Fibroblast of lung (primary cell): Measurements from ENCODE around the gene GNS. TPM values are rescaled to one million over a fixed set of nuclear protein-coding genes. Genes with fewer than 3 reads are reported as not detected.

ENCODE experiments used
- DNase-seq, 2 donors: peaks; one replicate each; pipeline versions ENCODE4 v3.0.0 to v3.0.0-alpha.2; 2010; ENCODE audit warnings: low read depth in 2 of 2
- H2AFZ ChIP-seq: 2 replicates; pipeline ENCODE4 v1.5.1; 2012; ENCODE audit warnings: low read length, control low read depth, inconsistent platforms
- H3K27ac ChIP-seq: 2 replicates; pipeline ENCODE4 v1.5.1; 2011; ENCODE audit warnings: low read length, control low read depth; ENCODE audit not compliant: insufficient read depth
- H3K27me3 ChIP-seq: 2 replicates; pipeline ENCODE4 v1.5.1; 2011; ENCODE audit warnings: mild to moderate bottlenecking, low read length; ENCODE audit not compliant: control insufficient read depth, insufficient read depth
- H3K36me3 ChIP-seq: 2 replicates; pipeline ENCODE4 v1.5.1; 2011; ENCODE audit warnings: low read length; ENCODE audit not compliant: control insufficient read depth, insufficient read depth
- H3K4me1 ChIP-seq: 2 replicates; pipeline ENCODE4 v1.5.1; 2011; ENCODE audit warnings: low read length; ENCODE audit not compliant: control insufficient read depth, insufficient read depth; ENCODE audit errors: extremely low read depth
- H3K4me2 ChIP-seq: 2 replicates; pipeline ENCODE4 v1.5.1; 2011; ENCODE audit warnings: low read length, control low read depth; ENCODE audit not compliant: insufficient read depth; ENCODE audit errors: extremely low read depth
- H3K4me3 ChIP-seq, 4 experiments: fragments of 200-600 bp in 1 of 4; sonication (generic) in 1 of 4; replicated peaks in 1 of 4; 2 replicates each; pipeline ENCODE4 v1.5.1; 2011 to 2016; ENCODE audit warnings: low read length in 4 of 4, low read depth in 3 of 4, mild to moderate bottlenecking in 3 of 4, control low read depth in 2 of 4, inconsistent platforms in 1 of 4, mixed read lengths in 1 of 4; ENCODE audit not compliant: insufficient read depth in 1 of 4; ENCODE audit errors: control extremely low read depth in 1 of 4
- H3K79me2 ChIP-seq: 2 replicates; pipeline ENCODE4 v1.5.1; 2012; ENCODE audit warnings: mild to moderate bottlenecking, low read length, inconsistent platforms; ENCODE audit not compliant: control insufficient read depth, insufficient read depth
- H3K9ac ChIP-seq: 2 replicates; pipeline ENCODE4 v1.5.1; 2011; ENCODE audit warnings: mild to moderate bottlenecking, low read length, control low read depth; ENCODE audit not compliant: insufficient read depth
- H3K9me3 ChIP-seq: 2 replicates; pipeline ENCODE4 v1.5.1; 2012; ENCODE audit warnings: low read depth, low read length; ENCODE audit not compliant: control insufficient read depth, insufficient read depth
- H4K20me1 ChIP-seq: 2 replicates; pipeline ENCODE4 v1.5.1; 2011; ENCODE audit warnings: low read length; ENCODE audit not compliant: control insufficient read depth, insufficient read depth; ENCODE audit errors: extremely low read depth
- CTCF ChIP-seq, 2 donors: IDR thresholded peaks in 1 of 2; conservative IDR thresholded peaks in 1 of 2; 1 replicate in 1 of 2; 2 replicates in 1 of 2; pipeline ENCODE4 v1.5.1; 2011 to 2012; ENCODE audit warnings: low read length in 2 of 2, control low read depth in 1 of 2, inconsistent platforms in 1 of 2, low read depth in 1 of 2, mild to moderate bottlenecking in 1 of 2
- EZH2 ChIP-seq: IDR thresholded peaks from 2 replicates; pipeline ENCODE4 v1.5.1; 2012; ENCODE audit warnings: low read length, control low read depth, mild to moderate bottlenecking; ENCODE audit errors: missing control alignments
- polyA plus RNA-seq, 2 donors: library from polyadenylated mRNA; depleted of rRNA in 1 of 2; stranded (reverse) in 1 of 2; unstranded in 1 of 2; fragments of >200 nt; gene quantifications; 2 replicates each; pipeline ENCODE4 v1.2.1, GENCODE V29; 2011 to 2012; ENCODE audit warnings: missing spikeins in 1 of 2
- total RNA-seq: library from RNA; depleted of rRNA; stranded (reverse); fragments of >200 nt; gene quantifications from 2 replicates; pipeline ENCODE4 v1.2.1, GENCODE V29; 2014

GNS gene
- total and polyA plus RNA-seq, 2 donors (not counting 1 experiment from before 2014, with no cell fraction given): 219 to 249 TPM

- H3K27ac ChIP-seq: no peak overlapping the region
- H3K36me3 ChIP-seq: peaks cover 1% of the 10 kb centered on the region
Observed at GRCh38 chr12:64733857-64734256, 25.3 kb downstream of the GNS start.

GRCh38 chr12:64731683-64732082, 27.5 kb downstream of the GNS start:
- Histone ChIP-seq H3K4me3 (no peak overlapping the region), H3K9me3 (no peaks in the 10 kb centered on the region), H4K20me1 (no peaks in the 10 kb centered on the region), H3K79me2 (no peaks in the 10 kb centered on the region), H3K36me3 (peaks cover 1% of the 10 kb centered on the region), H2AFZ (no peak overlapping the region), H3K4me1 (no peaks in the 10 kb centered on the region), H3K4me2 (no peak overlapping the region), H3K27me3 (no peaks in the 10 kb centered on the region), H3K9ac (no peak overlapping the region), H3K27ac (no peak overlapping the region)
- DNase-seq: no peak
- TF ChIP-seq EZH2 (no peak), CTCF (conservative IDR thresholded peaks at IDR 0.05 in 1 of 2, IDR thresholded peaks at IDR 0.05 in 1 of 2; ENCODE audit: low read depth in 1 of 2, low read length in 2 of 2) (no peak)

More at GRCh38 chr12:64733857-64734256, 25.3 kb downstream of the GNS start:
- no peak overlapping the region for H3K4me3 ChIP-seq
- no peak for DNase-seq
- no peaks in the 10 kb centered on the region for H3K4me1 ChIP-seq
- TF ChIP-seq EZH2 (no peak), CTCF (conservative IDR thresholded peaks at IDR 0.05 in 1 of 2, IDR thresholded peaks at IDR 0.05 in 1 of 2; ENCODE audit: low read depth in 1 of 2, low read length in 2 of 2) (no peak)
- H3K79me2 ChIP-seq: no peaks in the 10 kb centered on the region
- no peaks in the 10 kb centered on the region for H3K9me3 ChIP-seq
- no peak overlapping the region for H3K9ac ChIP-seq
- H2AFZ ChIP-seq: no peak overlapping the region
- no peaks in the 10 kb centered on the region for H4K20me1 ChIP-seq
- no peaks in the 10 kb centered on the region for H3K27me3 ChIP-seq
- no peak overlapping the region for H3K4me2 ChIP-seq

- no peak for TF ChIP-seq EZH2
- no peak for TF ChIP-seq CTCF (conservative IDR thresholded peaks at IDR 0.05 in 1 of 2, IDR thresholded peaks at IDR 0.05 in 1 of 2; ENCODE audit: low read depth in 1 of 2, low read length in 2 of 2)
- Histone ChIP-seq H4K20me1 (no peaks in the 10 kb centered on the region), H2AFZ (no peak overlapping the region), H3K4me2 (no peak overlapping the region), H3K4me1 (no peaks in the 10 kb centered on the region), H3K9ac (no peak overlapping the region), H3K79me2 (no peaks in the 10 kb centered on the region), H3K27me3 (no peaks in the 10 kb centered on the region), H3K9me3 (no peaks in the 10 kb centered on the region), H3K4me3 (no peak overlapping the region), H3K27ac (no peak overlapping the region), H3K36me3 (no peaks in the 10 kb centered on the region)
- DNase-seq: no peak
Observed at GRCh38 chr12:64730588-64730969, 28.6 kb downstream of the GNS start.
